Measurements from ENCODE around the gene MEOX1.

GRCh38 chr17:43645765-43646481 lies 15.8 kb downstream of the MEOX1 start:
- TF ChIP-seq ERG (CRISPR knock-in tag; IDR thresholded peaks at IDR 0.05) (no peak), CTCF (IDR thresholded peaks at IDR 0.05) (no peak), CREB1 (CRISPR knock-in tag; IDR thresholded peaks at IDR 0.05) (no peak), GTF2I (CRISPR knock-in tag; conservative IDR thresholded peaks at IDR 0.05) (no peak), MAX (CRISPR knock-in tag; IDR thresholded peaks at IDR 0.05) (no peak), NFE2L1 (CRISPR knock-in tag; IDR thresholded peaks at IDR 0.05) (no peak), ZNF317 (CRISPR knock-in tag; IDR thresholded peaks at IDR 0.05; ENCODE audit: borderline replicate concordance, low read depth) (no peak), ETV6 (CRISPR knock-in tag; IDR thresholded peaks at IDR 0.05) (no peak)
- TF ChIP-seq, protein P1, sequence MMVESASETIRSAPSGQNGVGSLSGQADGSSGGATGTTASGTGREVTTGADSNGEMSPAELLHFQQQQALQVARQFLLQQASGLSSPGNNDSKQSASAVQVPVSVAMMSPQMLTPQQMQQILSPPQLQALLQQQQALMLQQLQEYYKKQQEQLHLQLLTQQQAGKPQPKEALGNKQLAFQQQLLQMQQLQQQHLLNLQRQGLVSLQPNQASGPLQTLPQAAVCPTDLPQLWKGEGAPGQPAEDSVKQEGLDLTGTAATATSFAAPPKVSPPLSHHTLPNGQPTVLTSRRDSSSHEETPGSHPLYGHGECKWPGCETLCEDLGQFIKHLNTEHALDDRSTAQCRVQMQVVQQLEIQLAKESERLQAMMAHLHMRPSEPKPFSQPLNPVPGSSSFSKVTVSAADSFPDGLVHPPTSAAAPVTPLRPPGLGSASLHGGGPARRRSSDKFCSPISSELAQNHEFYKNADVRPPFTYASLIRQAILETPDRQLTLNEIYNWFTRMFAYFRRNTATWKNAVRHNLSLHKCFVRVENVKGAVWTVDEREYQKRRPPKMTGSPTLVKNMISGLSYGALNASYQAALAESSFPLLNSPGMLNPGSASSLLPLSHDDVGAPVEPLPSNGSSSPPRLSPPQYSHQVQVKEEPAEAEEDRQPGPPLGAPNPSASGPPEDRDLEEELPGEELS (CRISPR knock-in tag; IDR thresholded peaks at IDR 0.05): no peak
